HG03175 (cell line): ENCODE data around the gene ATP13A3.

Source experiments
- ATAC-seq: cut with Tn5 transposase; IDR thresholded peaks from one replicate; pipeline ENCODE4 v1.9.1; 2021; ENCODE audit warnings: mild to moderate bottlenecking, moderate library complexity; ENCODE audit not compliant: unreplicated experiment

ATP13A3 gene

DNA sequence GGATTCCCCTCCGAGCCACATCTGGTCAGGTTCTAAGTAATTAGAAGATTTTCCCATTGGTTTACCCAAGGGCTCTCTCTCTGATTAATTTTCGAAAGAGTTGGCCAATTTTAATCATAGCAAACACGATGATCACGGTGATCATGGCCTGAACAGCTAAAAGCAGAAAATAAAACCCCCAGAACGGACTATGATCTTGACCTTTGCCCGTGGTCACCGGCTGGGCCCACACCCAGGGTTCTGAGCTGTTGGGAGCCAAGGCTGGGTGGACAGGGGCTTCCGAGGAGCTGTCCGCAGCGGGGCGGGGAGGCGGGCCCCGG lies 90.3 kb downstream of the ATP13A3 start:
- ATAC-seq: no peak

DNA sequence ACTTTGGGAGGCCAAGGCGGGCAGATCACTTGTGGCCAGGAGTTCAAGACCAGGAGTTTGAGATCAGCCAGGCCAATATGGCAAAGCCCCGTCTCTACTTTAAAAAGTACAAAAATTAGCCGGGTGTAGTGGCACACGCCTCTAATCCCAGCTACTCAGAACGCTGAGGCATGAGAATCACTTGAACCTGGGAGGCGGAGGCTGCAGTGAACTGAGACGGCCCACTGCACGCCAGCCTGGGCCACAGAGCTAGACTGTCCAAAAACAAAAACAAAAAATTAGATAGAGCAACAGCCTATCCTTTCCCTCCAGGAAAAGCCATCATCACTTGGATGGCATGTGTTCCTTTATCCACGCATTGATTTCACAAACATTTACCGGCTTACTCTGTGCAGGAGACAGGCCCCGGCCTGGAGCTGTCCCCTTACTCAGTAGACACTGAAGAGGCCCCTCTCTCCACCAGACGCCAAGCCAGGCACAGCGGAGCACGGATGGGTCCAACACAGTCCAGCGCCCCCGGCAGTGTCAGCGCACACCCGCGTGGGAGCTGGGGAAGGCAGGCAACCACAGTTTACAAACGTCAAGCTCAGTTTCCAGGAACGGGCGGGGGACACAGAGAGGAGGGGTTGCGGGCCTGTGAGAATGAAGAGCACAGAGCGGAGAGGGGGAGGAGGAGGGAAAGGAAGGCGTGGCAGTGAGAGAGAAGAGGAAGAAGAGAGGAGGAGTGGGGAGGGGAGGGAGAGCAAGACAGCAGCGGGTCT lies 90.8 kb downstream of the ATP13A3 start:
- no peak for ATAC-seq

DNA sequence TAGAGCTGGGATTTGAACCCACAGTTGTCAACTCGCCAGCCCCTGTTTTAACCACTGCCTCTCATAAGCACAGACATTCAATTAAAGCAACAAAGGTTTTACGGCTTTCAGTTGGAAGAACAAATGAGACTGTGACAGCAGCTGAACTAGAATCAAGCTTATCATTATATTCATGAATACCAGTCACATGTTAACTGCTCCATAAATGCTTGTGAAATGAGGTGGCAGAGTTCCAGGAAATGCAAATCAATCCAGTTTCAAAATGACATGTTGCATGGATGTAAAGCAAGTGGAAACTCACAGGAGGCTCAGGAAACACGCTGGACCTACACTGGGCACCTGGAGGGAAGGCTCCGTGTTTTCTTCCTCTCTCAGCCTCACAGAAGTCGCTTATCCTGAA lies 91.6 kb downstream of the ATP13A3 start:
- ATAC-seq: no peak

DNA sequence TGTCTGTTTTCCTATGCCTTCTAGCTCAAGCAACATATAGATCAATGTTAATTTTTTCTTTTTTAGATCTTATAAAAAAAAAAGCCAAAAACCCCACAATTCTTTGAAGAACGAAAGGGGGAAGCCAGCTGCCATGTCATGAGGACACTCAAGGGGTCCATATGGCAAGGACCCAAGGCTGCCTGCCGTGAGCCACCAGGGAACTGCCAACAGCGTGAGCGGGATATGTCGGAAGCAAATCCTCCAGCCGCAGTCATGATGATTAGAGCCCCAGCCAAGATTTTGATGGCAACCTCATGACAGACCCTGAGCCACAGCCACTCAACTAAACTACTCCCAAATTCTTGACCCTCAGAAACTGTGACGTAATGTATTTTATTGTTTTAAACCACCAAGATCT lies 94.2 kb downstream of the ATP13A3 start:
- no peak for ATAC-seq

DNA sequence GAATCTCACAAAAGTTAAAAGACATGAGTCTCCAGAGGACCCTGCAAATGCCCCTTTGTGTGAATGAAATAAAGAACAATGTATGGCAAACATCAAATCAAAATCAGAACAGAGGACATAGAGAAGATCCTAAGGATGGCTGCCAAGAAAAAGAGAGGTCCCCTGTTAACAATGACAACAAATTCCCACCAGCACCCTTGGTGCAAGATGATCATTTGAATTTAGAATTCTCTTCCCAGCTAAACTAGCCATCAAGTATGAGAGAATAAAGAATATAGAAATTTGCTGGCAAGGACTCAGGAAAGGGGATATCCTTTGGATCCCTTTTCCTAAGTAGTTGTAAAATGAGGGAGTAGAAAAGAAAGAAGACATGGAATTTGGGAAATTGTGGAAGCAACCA lies 96.0 kb downstream of the ATP13A3 start:
- ATAC-seq: no peak

DNA sequence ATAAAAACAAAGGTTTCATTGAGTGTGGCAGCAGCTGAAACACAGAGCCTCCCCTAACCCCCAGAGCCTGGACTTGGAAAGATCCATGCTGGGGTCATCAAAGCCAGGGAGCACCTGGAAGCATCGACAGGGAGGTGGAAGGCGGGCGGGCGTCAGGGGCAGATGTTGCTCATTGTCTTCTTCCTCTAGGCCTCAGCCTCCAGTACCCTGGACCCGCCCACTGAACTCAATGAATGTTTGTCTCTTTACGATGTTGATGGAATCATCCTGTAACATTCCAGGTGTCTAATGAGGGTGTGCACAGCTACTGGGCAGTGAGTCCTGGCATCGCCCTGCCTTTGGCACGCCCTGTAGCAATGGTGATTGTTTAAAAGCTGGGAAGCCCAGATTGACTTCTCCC lies 97.5 kb downstream of the ATP13A3 start:
- ATAC-seq: no peak

DNA sequence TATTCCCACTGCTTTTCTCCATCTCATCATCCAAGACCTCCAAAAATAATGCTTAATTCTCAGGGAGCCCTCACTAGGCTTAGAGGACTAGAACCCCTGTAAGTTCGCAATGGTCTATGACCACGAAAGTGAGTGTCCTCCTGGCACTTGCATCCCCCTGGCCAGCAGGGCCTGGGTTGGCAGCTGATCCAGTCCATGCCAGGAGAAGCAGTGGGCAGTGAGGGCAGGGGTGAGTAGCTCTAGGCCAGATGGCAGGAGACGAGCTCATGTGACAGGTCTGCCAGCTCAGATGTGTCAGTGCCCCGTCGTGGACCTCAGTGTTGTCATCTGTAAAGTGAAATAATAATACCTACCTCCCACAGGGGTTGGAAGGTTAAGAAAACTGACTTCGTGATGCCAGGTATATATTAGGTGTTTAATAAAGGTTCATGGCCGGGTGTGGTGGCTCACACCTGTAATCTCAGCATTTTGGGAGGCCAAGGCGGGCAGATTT lies 98.8 kb downstream of the ATP13A3 start:
- ATAC-seq: no peak

DNA sequence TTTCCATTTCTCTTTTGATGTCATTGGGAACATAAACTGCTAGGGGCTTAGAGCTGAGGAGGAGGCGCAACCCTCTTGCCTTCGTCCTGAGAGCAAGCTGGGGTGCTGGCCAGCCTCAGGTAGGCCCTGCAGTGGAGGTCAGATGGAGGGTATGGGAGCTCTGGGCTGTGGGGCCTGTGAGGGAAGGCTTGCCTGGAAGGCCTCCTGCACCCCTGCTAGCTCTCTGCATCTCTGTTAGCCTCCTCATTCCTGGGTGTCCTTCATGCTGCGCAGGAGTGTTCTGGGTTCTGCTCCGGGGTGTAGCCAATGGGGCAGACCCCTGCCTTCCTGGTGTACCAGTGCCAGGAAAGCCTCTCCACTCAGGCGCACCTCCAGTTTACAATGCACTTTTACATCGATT lies 99.5 kb downstream of the ATP13A3 start:
- no peak for ATAC-seq

DNA sequence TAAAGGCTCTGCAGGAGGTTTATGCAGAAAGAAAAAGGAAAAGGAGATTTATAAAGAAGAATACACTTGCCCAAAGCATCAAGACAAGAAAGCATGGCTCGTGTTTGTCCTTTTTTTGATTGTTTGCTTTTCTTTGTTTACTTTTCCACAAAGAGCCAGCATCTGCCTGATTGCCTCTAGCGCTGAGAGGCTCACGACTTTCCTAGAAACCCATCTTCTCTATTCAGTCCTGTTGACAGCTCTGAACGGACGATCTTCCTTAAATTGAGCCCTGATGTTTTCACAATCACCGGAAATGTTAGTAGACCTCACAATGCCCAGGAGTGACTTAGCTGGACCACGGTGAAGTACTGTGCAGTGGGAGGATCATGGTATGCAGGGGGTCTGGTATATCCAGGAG lies 100.2 kb downstream of the ATP13A3 start:
- no peak for ATAC-seq

DNA sequence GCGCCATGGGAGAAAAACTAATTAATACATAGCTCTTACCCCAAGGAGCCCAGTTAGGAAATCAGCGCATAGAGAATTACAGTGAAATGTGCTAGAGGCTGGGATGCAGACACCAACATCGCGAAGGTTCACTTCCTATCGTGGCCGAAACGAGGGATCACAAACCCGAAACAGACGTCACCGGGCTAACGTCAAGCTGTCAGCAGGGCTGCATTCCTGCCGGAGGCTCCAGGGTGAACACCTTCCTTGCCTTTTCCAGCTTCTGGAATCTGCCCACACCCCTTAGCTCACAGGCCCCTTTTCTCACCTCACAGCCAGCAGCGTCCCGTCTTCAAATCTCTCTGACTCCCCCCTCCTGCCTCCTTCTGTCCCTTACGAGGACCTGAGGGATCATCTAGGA lies 100.7 kb downstream of the ATP13A3 start:
- no peak for ATAC-seq

DNA sequence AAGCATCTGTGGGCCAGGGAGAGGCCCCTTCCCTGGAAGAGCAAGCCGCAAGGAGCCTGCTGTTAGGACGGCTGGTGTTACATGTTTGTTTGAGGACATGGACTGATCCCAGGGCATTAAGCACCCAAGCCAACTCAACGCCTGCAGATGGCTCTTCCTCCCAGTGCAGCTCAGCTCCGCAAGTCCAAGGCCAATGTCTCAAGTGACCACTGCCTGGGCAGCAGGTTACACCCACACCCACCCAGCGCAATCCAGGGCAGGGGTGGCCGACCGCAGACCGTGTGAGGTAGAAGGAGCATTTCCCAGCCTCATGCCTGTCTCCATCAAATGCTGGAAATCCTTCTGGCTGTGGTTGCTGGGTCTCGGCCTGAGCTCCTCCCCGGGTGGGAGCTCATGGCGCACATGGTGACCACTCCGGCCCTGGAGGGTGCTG lies 102.2 kb downstream of the ATP13A3 start:
- ATAC-seq: no peak

DNA sequence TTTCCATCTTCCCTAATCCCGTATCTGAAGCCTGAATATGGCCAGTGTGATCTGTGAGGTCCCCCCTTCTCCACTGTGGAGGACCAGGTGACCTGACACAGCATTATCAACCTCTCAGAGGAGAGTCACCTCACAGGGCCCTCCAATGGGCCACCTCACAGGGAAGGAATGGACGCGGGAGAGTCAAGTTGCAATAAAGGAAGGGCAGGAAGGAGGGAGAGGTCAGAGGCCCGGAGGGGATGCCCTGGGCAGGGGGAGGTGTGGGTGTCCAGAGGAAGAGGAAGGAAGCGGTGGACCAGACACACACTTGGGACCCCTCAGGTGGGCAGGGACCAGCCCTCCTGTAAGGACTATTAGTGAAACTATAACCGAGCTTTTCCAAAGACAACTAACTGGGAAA lies 102.6 kb downstream of the ATP13A3 start:
- no peak for ATAC-seq

DNA sequence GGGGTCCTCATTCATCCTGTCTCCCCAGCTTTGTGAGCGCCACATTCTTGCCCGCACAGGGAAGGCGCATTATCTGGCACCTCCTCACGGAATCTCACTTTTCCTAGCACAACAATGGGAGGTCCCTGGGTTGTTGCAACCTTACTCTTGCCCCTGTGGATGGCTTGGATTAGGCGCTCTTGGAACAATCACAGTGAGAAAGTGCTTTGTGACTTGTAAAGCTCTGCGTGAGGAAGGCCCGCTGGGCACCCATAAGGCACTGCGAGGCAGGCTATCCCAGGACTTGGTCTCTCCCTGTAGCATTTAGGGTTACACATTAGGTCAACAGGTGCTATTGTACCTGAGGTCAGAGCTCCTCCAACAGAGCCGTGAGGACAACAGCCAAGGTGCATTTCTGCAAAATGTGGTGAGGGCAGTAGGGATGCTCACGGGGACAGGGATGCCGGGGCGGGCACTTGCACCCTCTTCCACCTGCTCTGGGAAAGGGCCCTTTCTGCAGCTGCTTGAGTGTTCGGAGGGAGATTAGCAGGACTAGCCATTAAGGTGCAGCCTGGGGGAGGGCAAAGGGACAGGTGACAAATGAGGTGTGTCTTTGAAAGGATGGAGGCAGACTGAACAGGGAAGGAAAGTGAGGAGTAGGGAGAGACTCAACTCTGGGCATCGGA lies 103.4 kb downstream of the ATP13A3 start:
- ATAC-seq: no peak

DNA sequence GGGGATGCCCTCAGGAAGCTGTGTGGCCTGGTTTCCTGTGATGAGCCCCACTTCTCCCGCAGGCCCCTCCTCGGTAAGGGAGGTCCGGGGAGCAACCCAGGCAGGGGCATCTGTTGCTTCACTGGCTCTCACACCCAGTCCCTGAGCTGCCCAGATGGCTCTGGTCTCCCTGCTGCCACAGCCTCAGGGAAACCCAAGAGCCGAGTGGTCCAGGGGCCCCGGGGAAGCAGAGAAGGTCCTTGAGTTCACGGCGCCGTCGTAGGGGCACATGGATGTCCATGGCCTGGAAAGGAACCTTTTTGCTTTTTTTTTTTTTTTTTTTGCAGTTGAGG lies 103.9 kb downstream of the ATP13A3 start:
- ATAC-seq: no peak

DNA sequence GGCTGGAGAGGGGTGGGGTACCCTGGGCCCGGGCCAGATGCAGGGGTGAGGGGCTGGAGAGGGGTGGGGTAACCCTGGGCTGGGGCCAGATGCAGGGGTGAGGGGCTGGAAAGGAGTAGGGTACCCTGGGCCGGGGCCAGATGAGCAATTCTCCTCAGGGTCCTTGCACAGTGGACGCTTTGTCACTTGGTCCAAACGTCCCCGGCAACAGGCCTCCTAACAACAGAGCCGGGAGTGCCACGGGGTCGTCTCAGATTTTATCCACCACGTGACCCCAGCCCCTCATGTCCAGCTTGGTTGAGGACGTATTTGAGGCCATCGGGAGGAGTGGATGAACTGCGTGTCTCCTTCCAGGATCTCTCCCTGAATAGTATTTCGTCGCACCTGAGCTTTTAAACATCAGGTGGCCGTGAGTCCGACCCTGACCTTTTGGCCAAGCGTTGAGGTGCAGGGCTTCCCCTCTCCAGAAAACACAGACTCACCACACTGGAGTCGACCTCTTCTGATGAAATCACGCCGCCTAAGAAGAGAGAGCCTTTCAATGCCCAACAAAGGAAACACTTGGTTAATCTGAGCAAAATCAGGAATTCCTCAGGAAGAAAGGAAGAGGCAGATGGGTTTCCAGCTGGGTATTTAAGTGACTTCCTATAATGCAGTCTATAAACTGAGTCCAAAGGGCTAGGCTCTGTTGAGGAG lies 104.5 kb downstream of the ATP13A3 start:
- no peak for ATAC-seq

DNA sequence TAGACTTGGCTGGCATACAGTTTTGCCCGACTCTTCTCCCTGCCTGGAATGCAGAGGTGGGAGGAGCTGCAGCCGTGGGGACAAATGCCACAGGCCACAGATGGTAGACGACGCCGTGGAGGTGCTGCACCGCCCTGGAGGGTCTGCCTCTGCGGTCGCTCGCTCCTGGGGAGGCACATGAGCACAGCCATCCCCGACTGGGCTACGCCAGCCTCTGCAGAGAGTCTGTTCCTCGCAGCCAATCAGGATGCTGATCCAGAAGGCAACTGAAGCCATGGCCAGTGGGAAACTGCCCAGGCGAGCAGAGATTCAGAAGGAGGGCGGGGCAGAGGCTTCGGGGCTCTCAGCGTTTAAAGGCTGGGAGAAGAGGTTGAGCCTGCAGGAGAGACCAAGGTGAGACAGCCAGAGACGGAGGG lies 105.3 kb downstream of the ATP13A3 start:
- no peak for ATAC-seq

DNA sequence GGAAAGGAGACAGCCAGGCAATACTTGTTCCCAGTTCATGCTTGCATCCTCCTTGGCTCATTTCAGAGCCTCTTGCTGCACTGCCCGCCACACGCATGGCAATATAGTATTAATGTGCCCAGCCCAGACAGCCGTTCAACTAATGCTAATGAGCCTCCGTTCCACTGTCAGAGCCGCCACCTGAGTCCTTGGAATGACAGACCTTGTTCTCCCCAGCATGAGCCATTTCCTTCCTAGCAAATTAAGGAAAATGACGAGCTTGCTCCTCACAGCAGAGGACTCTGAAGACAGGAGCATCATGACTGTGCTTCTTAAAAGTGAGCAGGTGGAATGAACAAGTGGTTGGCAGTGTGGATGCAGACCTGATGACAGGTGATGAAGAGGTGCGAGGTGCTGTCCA lies 106.5 kb downstream of the ATP13A3 start:
- no peak for ATAC-seq

DNA sequence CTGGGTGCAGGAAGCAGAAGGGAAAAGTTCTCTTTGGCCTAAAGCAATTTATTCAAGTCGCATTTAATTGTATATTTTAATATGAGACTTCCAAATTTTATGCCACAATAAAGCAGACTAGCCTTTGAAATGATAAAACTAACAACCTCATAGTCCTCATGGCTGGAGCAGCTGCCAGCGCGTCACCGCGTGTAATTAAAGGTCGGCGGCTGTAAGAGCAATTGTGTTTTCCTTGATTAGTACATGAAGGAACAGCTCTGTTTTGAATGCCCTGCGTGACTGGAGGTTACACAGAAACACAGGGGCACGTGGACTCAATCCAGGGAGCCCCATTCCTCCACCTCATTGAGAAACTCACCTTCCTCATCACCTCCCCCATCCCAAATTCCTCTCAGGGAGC lies 107.2 kb downstream of the ATP13A3 start:
- ATAC-seq: no peak

DNA sequence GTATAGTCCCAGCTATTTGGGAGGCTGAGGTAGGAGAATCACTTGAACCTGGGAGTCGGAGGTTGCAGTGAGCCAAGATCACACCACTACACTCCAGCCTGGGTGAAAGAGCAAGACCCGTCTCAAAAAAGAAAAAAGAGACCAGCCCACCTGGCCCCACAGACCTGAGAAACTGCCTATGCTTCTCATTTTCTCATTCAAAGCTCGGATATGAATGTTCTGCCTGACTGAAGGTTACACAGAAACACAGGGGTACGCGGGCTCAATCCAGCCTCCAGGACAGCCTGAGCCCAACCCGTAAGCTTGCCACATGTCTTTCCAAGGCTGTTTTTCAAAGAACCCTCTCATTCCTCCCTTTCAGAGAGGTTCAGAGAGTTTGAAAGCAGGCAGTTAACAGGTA lies 107.6 kb downstream of the ATP13A3 start:
- no peak for ATAC-seq

DNA sequence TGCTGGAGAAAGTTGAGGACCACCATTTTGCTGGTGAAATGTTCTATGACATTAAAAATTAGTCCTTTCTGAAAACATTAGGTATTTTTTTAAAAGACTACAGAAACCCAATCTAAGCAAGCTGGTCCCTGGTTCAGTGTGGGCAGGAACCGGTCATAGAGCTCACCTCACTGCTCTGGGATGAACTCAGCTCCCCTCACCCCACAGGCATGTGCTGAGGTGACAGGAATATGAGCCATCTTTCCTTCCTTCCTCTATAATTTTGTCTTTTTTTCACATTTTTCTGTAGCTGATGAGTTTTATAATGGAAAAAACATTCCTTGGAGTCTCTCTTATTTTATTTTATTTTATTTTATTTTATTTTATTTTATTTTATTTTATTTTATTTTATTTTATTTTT lies 109.1 kb downstream of the ATP13A3 start:
- no peak for ATAC-seq

DNA sequence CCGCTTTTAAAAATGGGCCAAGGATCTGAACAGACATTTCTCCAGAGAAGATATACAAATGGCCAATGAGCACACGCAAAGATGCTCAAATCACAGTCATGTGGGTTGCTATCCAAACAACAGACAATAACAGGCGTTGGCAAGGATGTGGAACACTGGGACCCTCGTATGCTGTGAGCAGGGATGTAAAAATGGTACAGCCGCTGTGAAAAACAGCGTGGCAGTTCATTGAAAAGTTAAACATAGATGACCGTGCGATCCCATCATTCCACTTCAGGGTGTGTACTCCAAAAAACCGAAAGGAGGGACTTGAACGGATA lies 110.6 kb downstream of the ATP13A3 start:
- no peak for ATAC-seq

DNA sequence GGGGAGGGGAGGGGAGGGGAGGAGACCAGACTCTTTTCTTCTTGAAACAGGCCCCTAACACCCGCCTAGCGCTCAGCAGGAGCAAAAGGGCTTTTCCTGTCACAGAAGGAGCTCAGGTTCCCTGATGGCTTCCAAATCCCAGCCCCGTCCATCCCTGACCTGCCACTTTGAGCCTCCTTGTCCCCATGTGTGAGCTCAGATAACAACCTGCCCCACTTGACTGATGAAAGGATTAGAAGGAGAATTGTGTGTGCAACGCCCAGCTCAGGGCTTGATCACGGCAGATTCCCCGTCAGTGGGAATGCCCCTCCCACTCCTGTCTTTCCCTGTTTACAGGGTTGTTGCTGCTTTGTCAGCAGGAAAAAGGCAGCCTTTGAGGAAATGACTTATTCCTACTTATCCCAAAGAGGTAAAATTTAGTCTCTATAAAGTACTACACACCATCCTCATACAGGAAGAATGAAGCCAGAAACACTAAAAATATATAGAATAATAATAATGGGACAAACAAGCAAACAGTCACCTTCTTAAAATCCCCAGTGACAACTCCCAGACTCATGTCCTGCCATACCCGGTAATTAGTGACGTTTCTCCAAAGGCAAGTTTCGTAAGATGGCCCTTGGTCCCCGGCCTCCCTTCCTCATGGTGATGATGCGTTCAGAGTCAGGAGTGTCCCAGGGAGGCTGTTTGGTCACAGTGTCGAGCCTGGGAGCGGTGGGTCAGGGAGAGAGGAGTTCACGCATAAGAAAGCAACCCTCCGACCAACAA lies 111.1 kb downstream of the ATP13A3 start:
- ATAC-seq: no peak
